ENCODE measurements around the gene HIP1.
A peak's percentile ranks its signal among the peaks of the same experiment; 100 is the strongest.
"Not testable (repeated sequence)": the region's sequence is repeated elsewhere in the genome, so short reads cannot be mapped to it uniquely, and the experiment has no call there.

HIP1 gene

DNA sequence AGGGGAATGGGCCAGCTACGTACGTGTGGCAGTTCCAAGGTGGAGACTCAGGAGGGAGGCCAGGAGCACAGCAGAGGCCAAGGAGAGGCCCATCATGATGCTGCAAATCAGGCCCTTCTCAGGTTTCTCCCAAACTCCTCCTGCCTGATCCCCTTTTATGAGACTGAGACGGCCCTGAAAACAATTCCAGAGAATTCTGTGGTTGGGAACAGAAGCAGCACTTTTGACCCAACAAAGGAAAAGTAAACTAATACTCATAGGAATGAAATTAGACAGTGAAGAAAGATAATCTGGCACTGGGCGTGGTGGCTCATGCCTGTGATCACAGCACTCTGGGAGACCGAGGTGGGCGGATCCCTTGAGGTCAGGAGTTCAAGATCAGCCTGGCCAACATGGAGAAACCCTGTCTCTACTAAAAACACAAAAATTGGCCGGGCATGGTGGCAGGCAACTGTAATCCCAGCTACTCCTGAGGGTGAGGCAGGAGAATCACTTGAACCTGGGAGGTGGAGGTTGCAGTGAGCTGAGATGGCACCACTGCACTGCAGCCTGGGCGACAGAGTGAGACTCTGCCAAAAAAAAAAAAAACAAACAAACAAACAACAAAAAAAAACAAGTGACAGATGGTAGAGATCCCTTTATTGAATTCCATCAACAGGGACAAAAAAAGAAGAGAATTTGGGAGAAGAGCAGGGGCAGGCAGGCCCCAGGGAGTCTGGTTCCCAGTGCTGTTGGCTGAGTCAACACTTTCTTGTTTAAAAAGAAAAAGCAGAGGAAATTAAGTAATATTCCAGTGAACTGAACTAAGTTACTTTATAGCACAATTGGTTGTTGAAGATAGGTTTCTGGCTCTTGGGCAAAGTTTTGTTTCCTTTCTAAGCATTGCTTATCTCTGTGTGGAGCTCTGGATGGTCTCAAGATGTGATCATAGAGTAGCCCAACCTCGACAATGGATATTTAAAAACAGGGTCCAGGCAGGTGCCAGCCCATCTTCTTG lies 33.6 kb upstream of the HIP1 start, which contains the start of gene CCL26:
Gene CCL26, minus strand, starts transcription at position 131 of the 997 bp plus-strand sequence. Its CDS starts 35 bp downstream, at position 96.
- H3K9me3 ChIP-seq (ENCODE audit: severe bottlenecking), result no peaks in the 10 kb centered on the region
- H3K27me3 ChIP-seq (ENCODE audit: insufficient read depth, poor library complexity, severe bottlenecking), result no peaks in the 10 kb centered on the region
- H3K27ac ChIP-seq (ENCODE audit: poor library complexity, severe bottlenecking), result no peak within 1 kb of the TSS
- no peaks in the 10 kb centered on the region for H3K36me3 ChIP-seq (ENCODE audit: low read depth)
- H3K4me1 ChIP-seq (ENCODE audit: insufficient read depth, poor library complexity, severe bottlenecking), result peaks cover 7% of the 10 kb centered on the region
- peak; percentile 64 for DNase-seq (ENCODE audit: low spot score)
- TF ChIP-seq, protein P1, sequence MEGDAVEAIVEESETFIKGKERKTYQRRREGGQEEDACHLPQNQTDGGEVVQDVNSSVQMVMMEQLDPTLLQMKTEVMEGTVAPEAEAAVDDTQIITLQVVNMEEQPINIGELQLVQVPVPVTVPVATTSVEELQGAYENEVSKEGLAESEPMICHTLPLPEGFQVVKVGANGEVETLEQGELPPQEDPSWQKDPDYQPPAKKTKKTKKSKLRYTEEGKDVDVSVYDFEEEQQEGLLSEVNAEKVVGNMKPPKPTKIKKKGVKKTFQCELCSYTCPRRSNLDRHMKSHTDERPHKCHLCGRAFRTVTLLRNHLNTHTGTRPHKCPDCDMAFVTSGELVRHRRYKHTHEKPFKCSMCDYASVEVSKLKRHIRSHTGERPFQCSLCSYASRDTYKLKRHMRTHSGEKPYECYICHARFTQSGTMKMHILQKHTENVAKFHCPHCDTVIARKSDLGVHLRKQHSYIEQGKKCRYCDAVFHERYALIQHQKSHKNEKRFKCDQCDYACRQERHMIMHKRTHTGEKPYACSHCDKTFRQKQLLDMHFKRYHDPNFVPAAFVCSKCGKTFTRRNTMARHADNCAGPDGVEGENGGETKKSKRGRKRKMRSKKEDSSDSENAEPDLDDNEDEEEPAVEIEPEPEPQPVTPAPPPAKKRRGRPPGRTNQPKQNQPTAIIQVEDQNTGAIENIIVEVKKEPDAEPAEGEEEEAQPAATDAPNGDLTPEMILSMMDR (IDR thresholded peaks at IDR 0.05; ENCODE audit: poor library complexity, severe bottlenecking), result no peak
- peak; percentile 78 for ATAC-seq (ENCODE audit: low read depth)
- H3K4me3 ChIP-seq (ENCODE audit: severe bottlenecking), result no peak within 1 kb of the TSS

DNA sequence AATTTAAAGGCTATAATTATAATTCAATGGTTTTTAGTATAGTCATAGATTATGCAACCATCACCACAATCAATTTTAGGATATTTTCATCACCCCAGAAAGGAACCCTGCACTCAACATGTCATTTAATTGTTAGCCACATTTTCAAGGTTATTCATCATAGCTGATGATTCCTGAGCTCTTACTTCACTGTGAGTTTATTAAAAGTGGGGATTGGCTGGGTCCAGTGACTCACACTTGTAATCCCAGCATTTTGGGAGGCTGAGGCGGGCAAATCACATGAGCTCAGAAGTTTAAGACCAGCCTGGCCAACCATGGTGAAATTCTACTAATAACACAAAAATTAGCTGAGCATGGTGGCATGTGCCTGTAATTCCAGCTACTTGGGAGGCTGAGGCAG lies 32.5 kb upstream of the HIP1 start:
- no peak for ATAC-seq (ENCODE audit: low read depth)
- TF ChIP-seq, protein P1 (IDR thresholded peaks at IDR 0.05; ENCODE audit: poor library complexity, severe bottlenecking), result no peak
- peaks cover 7% of the 10 kb centered on the region for H3K4me1 ChIP-seq (ENCODE audit: insufficient read depth, poor library complexity, severe bottlenecking)
- no peaks in the 10 kb centered on the region for H3K9me3 ChIP-seq (ENCODE audit: severe bottlenecking)
- no peaks in the 10 kb centered on the region for H3K36me3 ChIP-seq (ENCODE audit: low read depth)
- no peak overlapping the region for H3K27ac ChIP-seq (ENCODE audit: poor library complexity, severe bottlenecking)
- no peak overlapping the region for H3K4me3 ChIP-seq (ENCODE audit: severe bottlenecking)
- no peaks in the 10 kb centered on the region for H3K27me3 ChIP-seq (ENCODE audit: insufficient read depth, poor library complexity, severe bottlenecking)
- DNase-seq (ENCODE audit: low spot score), result no peak

DNA sequence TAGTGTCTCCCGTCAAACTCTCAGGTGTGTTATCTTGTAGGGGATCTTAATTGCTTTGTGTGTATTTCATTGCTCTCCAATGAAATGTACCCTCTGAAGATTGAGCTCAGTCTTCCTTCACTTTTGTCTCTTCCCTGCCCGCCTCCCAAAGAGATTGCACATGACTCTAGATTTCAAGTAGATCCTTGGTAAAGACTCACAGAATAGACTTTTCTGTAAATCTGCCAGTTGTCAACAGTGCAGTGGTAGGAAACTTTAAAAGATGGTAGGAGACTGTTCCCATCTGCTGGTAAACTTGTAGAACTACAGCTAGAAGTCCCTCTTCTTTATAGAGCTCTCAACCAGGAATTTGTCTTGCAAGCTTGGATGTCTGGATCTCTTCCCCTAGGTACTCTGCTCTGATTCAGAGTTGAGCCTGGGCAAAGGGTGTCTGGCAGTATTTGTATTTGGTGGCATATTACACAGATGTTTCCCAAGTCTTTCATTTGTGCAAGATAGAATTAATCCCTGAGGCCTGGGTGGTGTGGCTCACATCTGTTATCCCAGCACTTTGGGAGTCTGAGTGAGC lies 23.7 kb upstream of the HIP1 start:
- Histone ChIP-seq H3K4me3 (ENCODE audit: severe bottlenecking) (no peak overlapping the region), H3K9me3 (ENCODE audit: severe bottlenecking) (no peaks in the 10 kb centered on the region), H3K36me3 (ENCODE audit: low read depth) (no peaks in the 10 kb centered on the region), H3K4me1 (ENCODE audit: insufficient read depth, poor library complexity, severe bottlenecking) (no peaks in the 10 kb centered on the region), H3K27ac (ENCODE audit: poor library complexity, severe bottlenecking) (no peak overlapping the region), H3K27me3 (ENCODE audit: insufficient read depth, poor library complexity, severe bottlenecking) (no peaks in the 10 kb centered on the region)
- TF ChIP-seq, protein P1 (IDR thresholded peaks at IDR 0.05; ENCODE audit: poor library complexity, severe bottlenecking), result peak; percentile 85
- ATAC-seq (ENCODE audit: low read depth) (peak; percentile 88), DNase-seq (ENCODE audit: low spot score) (no peak)

DNA sequence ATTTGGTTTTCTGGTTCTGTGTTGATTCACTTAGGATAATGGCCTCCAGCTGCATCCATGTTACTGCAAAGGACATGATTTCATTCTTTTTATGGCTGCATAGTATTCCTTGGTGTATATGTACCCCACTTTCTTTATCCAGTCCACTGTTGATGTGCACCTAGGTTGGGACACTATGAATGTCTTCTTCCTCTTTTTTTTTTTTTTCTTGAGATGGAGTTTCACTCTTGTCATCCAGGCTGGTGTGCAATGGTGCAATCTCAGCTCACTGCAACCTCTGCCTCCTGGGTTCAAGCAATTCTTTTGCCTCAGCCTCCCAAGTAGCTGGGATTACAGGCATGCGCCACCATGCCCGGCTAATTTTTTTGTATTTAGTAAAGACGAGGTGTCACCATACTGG lies 23.1 kb upstream of the HIP1 start:
- not testable (repeated sequence) for H3K27me3 ChIP-seq (ENCODE audit: insufficient read depth, poor library complexity, severe bottlenecking); H3K4me3 ChIP-seq (ENCODE audit: severe bottlenecking); H3K36me3 ChIP-seq (ENCODE audit: low read depth); ATAC-seq (ENCODE audit: low read depth); H3K27ac ChIP-seq (ENCODE audit: poor library complexity, severe bottlenecking); H3K4me1 ChIP-seq (ENCODE audit: insufficient read depth, poor library complexity, severe bottlenecking); DNase-seq (ENCODE audit: low spot score); H3K9me3 ChIP-seq (ENCODE audit: severe bottlenecking)

DNA sequence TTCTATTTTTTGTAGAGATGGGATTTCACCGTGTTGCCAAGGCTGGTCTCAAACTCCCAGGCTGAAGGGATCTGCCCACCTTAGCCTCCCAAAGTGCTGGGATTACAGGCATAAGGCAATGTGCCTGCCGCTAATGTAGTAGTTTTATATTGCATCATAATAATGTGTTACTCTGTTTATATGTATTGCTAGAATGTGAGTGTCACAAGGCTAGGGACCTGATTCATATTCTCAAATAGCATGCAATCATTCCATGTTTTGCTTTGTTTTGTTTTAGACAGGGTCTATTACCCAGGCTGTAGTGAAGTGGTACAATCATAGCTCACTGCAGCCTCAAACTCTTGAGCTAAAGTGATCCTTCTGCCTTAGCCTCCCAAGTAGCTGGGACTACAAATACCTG lies 19.8 kb upstream of the HIP1 start:
- TF ChIP-seq, protein P1 (IDR thresholded peaks at IDR 0.05; ENCODE audit: poor library complexity, severe bottlenecking), result no peak
- DNase-seq (ENCODE audit: low spot score), result no peak
- Histone ChIP-seq H3K36me3 (ENCODE audit: low read depth) (no peaks in the 10 kb centered on the region), H3K4me1 (ENCODE audit: insufficient read depth, poor library complexity, severe bottlenecking) (no peaks in the 10 kb centered on the region), H3K27me3 (ENCODE audit: insufficient read depth, poor library complexity, severe bottlenecking) (no peaks in the 10 kb centered on the region), H3K4me3 (ENCODE audit: severe bottlenecking) (no peak overlapping the region), H3K9me3 (ENCODE audit: severe bottlenecking) (no peaks in the 10 kb centered on the region), H3K27ac (ENCODE audit: poor library complexity, severe bottlenecking) (no peak overlapping the region)
- no peak for ATAC-seq (ENCODE audit: low read depth)
